Fibroblast of the aortic adventitia (primary cell): Measurements from ENCODE around the gene CYBRD1. TPM values are rescaled to one million over a fixed set of nuclear protein-coding genes. Genes with fewer than 3 reads are reported as not detected.
"Not testable (repeated sequence)": the region's sequence is repeated elsewhere in the genome, so short reads cannot be mapped to it uniquely, and the experiment has no call there.

Source experiments
- DNase-seq: peaks from one replicate; pipeline ENCODE4 v3.0.0-alpha.2; 2010; ENCODE audit warnings: low read depth
- H3K4me3 ChIP-seq: 2 replicates; pipeline ENCODE4 v1.5.1; 2011; ENCODE audit warnings: low read depth, mild to moderate bottlenecking, control low read depth, low read length, moderate library complexity
- CTCF ChIP-seq: IDR thresholded peaks from 2 replicates; pipeline ENCODE4 v1.5.1; 2011; ENCODE audit warnings: mild to moderate bottlenecking, low read length, control low read depth, inconsistent platforms; ENCODE audit not compliant: insufficient read depth
- total RNA-seq: library from RNA; depleted of rRNA; stranded (reverse); fragments of >200 nt; gene quantifications from 2 replicates; pipeline ENCODE4 v1.2.3, GENCODE V29; 2012; ENCODE audit warnings: low replicate concordance

The CYBRD1 gene
- total RNA-seq, 1 donor, result 741 TPM

- no peak overlapping the region for H3K4me3 ChIP-seq
- no peak for TF ChIP-seq CTCF
- no peak for DNase-seq
These were observed 29.6 kb upstream of the CYBRD1 start for GRCh38 chr2:171492664-171493063.

GRCh38 chr2:171497664-171498063, 24.6 kb upstream of the CYBRD1 start:
- not testable (repeated sequence) for H3K4me3 ChIP-seq, DNase-seq

- DNase-seq, result peak; percentile 32
- no peak overlapping the region for H3K4me3 ChIP-seq
- no peak for TF ChIP-seq CTCF
These were observed 16.9 kb upstream of the CYBRD1 start for GRCh38 chr2:171505374-171505773.

- DNase-seq, result no peak
These were observed 12.1 kb upstream of the CYBRD1 start for GRCh38 chr2:171509945-171510731.

GRCh38 chr2:171512014-171512413, 10.3 kb upstream of the CYBRD1 start:
- no peak overlapping the region for H3K4me3 ChIP-seq
- no peak for DNase-seq
- no peak for TF ChIP-seq CTCF

More at GRCh38 chr2:171509945-171510731, 12.1 kb upstream of the CYBRD1 start:
- H3K4me3 ChIP-seq, result no peak overlapping the region
- no peak for TF ChIP-seq CTCF

GRCh38 chr2:171512683-171513195, 9.5 kb upstream of the CYBRD1 start:
- no peak overlapping the region for H3K4me3 ChIP-seq
- DNase-seq, result no peak
- TF ChIP-seq CTCF, result no peak

DNA sequence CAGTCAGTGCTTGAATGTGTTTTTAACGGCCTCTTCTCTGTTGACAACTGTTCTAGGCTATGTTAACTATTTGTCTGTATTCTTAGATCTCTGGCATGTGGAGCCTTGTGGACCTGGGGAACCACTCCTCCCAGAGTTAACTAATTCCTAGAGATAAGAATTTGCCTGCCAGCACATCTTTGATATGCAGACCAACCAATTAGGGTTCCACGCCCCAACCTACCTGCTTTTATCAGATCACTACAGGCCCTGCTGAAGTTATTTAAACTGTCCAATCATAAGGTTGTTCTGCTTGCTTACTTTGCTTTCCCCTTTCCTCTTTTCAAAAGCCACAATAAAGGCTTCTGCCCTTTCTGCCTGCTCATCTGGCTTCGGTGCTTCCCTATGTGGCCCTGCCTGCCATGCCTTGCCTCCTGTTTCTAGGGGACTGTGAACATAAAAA, 8.5 kb upstream of the CYBRD1 start:
- H3K4me3 ChIP-seq, result no peak overlapping the region
- no peak for TF ChIP-seq CTCF
- DNase-seq, result no peak
